Stimulated activated CD4-positive, alpha-beta T cell treated with anti-CD3 and anti-CD28 coated beads, Interleukin-4, amount 100 ng/mL, for 1 hour (primary cell): ENCODE data around the gene HOTAIR.

ENCODE experiments used
- DNase-seq: peaks from one replicate; pipeline ENCODE4 v3.0.0-alpha.2; 2020

HOTAIR gene

GRCh38 chr12:53974084-53975063, at the start of gene HOTAIR:
TSS of gene HOTAIR (minus strand) at chr12:53974954.
- no peak for DNase-seq

GRCh38 chr12:54024127-54024526, 49.4 kb upstream of the HOTAIR start:
- no peak for DNase-seq

- no peak for DNase-seq
Measured at GRCh38 chr12:54022960-54023884, 48.5 kb upstream of the HOTAIR start.

DNA sequence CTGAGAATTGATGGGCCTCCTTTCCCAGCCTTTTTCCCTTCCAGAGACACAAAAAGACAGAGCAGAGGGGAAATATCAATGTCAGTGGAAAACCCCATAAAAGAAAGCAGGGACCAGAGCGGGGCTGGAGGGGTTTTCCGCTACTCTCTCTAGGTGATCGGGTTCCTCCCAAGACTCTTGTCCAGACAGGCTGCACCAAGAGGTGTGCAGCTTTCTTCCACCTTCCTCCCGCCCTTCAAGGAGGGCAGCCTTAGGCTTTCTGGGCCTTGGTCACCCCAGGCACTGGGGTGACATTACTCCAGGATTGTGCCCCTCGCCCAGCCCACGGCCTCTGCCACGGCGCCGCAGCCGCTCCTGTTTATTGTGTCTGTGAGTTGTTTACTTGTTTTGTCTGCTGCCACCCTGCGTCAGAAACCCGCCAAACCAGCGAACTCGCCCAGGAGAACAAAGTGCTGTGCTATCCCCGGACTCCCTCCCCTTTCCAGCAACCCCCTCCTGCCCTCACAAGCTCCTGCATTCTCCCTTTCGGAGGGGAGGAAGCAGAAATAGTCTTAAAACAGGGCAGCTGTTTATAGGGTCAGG, 46.8 kb upstream of the HOTAIR start:
- DNase-seq = no peak

GRCh38 chr12:54020591-54021405, 46.0 kb upstream of the HOTAIR start:
- no peak for DNase-seq

DNA sequence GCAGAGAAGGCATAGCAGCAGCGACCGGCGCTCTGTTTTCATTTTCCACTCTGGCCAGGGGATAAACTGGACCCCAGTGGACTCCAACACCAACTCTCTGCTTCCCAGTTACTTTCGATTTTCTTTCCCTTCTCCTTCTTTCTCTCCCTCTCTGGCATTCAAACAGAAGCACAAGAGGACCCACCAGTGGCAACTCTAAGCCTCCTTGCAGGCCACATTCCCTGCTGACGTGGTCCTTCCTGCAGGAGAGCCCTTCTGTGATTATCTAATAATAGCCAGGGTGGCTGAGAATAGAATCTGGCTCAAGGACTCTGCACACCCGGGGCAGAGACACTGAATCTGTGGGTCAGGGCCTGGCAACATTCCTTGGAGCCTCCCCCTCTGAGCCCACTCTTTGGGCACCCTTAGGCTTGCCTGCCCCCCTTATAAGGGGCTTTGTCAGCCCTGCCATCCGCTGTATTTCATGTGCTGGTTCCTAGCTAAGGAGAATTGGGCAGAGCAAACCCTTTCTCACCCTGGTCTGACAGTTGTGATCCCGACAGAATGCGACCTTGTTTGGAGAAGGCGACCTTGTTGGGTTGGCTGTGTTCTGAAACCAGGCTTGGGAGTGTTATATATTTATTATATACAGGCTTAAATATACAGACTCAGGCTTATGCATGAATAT, 45.3 kb upstream of the HOTAIR start:
- no peak for DNase-seq

DNA sequence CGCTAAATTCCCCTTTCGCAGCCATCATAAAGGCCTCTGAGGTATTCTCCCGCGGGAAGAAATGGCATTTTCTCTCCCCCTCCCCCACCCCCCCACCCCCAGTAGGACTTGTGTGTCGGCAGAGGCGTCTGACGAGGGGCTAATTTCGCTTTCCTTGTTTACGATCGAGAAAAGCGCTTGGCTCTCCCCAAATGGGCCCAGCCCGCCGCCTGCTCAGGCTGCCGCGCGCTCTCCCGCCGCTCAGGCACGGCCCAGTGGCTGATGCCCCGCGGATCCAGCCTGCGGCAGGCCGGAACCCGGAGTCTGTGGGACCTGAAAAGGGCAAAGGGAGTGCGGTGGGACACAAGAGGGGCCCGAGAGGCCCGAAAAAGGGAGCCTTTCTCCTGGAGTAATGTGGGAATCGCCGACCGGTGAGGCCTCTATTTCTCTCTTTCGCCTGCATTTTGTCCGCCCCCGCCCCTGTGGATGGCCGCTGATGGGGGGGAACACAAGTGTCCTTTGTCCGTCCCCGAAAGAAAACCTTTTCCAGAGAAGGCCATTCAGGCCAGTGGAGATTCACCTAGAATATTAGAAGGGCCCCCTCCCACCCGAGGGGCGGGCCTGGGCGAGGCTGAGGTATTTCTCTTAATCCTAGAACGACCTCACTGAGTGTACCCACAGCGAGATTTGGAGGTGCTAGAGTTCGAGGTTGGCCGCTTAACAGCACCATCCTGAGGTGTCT, 44.5 kb upstream of the HOTAIR start:
- DNase-seq = no peak

GRCh38 chr12:54018468-54018984, 43.8 kb upstream of the HOTAIR start:
- DNase-seq = no peak

DNA sequence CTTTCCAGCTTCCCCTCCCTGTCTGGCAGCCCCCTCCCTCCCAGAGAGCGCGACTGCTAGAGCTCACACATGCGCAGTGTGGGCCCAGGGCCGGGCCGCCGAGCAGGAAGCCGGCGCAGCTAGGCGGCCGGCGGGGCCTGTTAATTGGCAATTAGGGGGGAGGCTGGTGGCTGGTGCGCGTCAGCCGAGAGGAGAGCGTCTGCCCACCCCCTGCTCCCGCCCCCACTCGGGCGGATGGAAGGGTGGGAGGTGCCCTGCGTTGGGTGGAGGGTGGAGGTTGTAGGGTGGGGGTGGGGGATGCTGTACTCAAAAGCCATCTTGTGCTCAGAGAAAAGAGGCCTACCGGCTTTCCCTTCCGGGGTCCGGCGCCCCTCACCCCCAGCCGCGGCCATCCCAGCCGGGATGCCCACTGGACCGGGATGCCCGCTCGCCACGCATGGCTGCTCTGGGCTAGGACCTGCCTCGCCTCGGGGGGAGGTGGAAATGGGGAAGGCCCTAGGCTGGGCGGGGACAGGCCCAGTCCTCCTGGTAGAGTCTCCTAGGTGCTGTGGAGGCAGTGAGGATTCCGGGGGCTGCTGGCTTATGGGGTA, 43.2 kb upstream of the HOTAIR start:
- DNase-seq = peak; percentile 72

DNA sequence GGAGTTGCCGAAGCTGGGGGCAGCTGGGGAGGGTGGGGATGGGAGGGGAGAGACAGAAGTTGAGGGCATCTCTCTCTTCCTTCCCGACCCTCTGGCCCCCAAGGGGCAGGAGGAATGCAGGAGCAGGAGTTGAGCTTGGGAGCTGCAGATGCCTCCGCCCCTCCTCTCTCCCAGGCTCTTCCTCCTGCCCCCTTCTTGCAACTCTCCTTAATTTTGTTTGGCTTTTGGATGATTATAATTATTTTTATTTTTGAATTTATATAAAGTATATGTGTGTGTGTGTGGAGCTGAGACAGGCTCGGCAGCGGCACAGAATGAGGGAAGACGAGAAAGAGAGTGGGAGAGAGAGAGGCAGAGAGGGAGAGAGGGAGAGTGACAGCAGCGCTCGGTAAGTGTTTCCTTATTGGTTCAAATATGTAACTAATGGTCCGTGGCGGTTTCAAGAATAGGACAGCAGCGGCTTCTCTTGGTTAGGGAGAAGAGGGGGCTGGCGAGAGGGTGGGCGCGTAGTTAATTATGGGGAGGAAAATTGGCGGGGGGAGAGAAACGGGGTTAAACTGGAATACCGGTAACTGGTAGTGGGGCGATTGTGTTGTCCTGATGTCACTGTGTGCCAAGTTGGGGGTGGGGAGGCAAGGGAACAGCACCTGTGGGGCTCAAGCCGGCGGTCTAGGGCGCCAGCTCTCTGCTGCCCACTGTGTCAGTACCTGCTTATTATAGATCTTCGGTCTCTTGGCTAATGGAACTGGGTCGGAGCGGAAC, 42.5 kb upstream of the HOTAIR start:
- DNase-seq = no peak

GRCh38 chr12:54016478-54016964, 41.8 kb upstream of the HOTAIR start:
- DNase-seq = no peak

GRCh38 chr12:54016051-54016450, 41.3 kb upstream of the HOTAIR start:
- no peak for DNase-seq

DNA sequence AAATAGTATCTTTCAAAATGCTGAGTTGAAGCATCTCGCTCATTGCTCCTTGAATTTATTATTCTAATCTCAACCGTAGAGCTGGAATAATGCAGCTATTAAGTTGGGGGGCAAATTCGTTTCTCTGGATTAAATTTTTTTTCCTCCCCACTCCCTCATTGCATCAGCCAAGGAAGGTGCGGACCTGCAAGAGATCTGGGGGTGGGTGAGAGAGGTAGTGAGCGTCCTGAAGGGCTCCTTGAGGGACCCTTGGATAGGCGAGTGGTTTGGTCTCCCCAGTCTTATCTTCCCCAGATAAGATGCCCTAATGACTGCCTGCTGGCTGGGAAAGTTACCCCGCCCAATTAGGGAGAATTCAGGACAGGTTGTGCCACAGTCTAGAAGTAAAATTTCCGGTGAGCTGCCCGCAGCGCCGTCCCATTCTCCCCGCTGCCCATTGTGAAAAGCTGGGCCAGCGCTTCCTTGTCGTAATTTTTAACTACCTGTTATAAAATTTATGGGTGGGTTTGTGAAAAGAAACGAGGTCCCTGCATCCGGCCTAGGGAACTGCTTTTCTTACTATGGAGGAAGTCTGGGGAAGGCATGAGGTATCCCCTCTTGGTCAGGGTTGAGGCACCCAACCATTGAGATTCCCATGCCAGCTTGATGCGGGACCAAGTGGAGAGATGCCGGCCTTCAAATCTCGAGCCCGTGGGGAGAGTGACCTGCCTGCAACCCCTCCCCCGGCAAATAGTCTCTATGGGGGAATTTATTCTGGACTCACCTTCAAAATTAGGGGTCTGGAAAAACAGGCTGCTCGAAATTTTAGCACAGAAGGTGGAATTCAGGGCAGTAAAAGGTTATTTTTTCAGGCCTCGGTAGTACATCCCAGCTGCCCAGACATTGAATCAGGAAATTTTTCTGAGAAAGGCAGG, 40.5 kb upstream of the HOTAIR start:
- no peak for DNase-seq

GRCh38 chr12:54014377-54015017, 39.7 kb upstream of the HOTAIR start:
- no peak for DNase-seq

GRCh38 chr12:54012631-54013409, 38.1 kb upstream of the HOTAIR start:
- DNase-seq = no peak

DNA sequence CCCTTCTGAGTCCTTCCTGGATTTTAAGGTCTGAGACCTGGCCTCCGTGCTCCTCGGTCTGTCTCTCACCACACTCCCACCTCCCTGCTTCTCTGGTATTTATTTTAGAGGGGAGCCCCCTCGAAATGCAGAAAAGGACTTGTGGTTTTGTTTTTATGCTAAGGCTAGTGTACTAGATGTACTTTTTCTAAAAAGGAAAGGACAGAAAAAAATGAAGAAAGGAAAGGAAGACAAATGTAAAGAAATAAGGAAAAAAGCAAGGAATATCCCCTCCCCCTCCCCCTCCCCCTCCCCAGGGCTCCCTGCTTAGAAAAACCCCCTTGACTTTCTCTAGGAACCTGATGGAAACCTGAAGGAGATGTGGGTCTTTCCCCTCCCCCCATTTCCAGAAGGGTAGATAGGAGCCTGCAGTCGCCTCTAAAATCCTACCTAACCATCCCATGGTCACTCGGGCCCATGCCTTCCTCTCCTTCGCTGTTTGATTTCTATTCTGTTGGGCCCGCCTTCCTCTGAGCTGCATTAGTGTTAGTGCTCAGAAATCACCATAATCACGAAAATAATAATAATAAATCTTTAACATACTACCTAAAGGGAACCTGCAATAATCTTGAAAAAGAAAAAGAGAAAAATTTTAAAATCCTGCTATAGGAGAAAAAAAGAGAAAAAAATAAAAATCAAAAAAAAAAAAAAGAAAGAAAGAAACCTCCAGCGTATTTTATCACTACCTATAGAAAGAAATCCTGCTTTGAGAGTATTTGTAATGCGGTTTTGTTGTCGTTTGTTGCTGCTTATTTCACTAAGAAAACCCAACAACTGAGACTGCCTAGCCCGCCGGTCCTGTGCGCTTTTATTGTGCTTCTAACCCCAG, 37.1 kb upstream of the HOTAIR start:
- no peak for DNase-seq
